GM12878 (cell line): Measurements from ENCODE around the gene PATL2. TPM values are rescaled to one million over a fixed set of nuclear protein-coding genes. Genes with fewer than 3 reads are reported as not detected.

Experiments used
- BHLHE40 ChIP-seq, 2 experiments: fragments of 450-650 bp in 1 of 2; IDR thresholded peaks; 2 replicates each; pipeline ENCODE4 v1.6.1; 2011 to 2017; ENCODE audit warnings: low read depth in 2 of 2, borderline replicate concordance in 1 of 2, improper control_type of control experiment in 1 of 2, low read length in 1 of 2, mild to moderate bottlenecking in 1 of 2
- FOS ChIP-seq: IDR thresholded peaks from 3 replicates; pipeline ENCODE4 v1.6.1; 2011; ENCODE audit warnings: borderline replicate concordance; ENCODE audit not compliant: insufficient read length; ENCODE audit errors: extremely low read depth
- IKZF1 ChIP-seq: fragments of 450-650 bp; conservative IDR thresholded peaks from 2 replicates; pipeline ENCODE4 v1.6.1; 2017; ENCODE audit warnings: antibody characterized with exemption, mild to moderate bottlenecking
- IRF4 ChIP-seq: IDR thresholded peaks from 2 replicates; pipeline ENCODE4 v1.6.1; 2011; ENCODE audit warnings: low read depth, low read length
- MTA2 ChIP-seq: fragments of 450-650 bp; IDR thresholded peaks from 2 replicates; pipeline ENCODE4 v1.6.1; 2016; ENCODE audit warnings: low read depth, mild to moderate bottlenecking, moderate library complexity
- MYC ChIP-seq: IDR thresholded peaks from 2 replicates; pipeline ENCODE4 v1.6.1; 2011; ENCODE audit warnings: mild to moderate bottlenecking, low read length, moderate library complexity, inconsistent platforms; ENCODE audit not compliant: insufficient read depth, insufficient replicate concordance, insufficient read length, severe bottlenecking
- RELA ChIP-seq: fragments of 450-650 bp; IDR thresholded peaks from 2 replicates; pipeline ENCODE4 v1.8.0; 2014; ENCODE audit warnings: borderline replicate concordance; ENCODE audit not compliant: partially characterized antibody
- SPI1 ChIP-seq: IDR thresholded peaks from 2 replicates; pipeline ENCODE4 v1.6.1; 2011; ENCODE audit warnings: low read depth, mild to moderate bottlenecking, low read length, moderate library complexity, borderline replicate concordance; ENCODE audit not compliant: insufficient read depth
- polyA plus RNA-seq, 11 experiments: library from polyadenylated mRNA; depleted of rRNA in 4 of 11; unstranded in 6 of 11; stranded (reverse) in 5 of 11; fragments of >200 nt; fragmentation: Nextera tagmentation in 4 of 11; fragmentation: Illumina TruSeq in 1 of 11; extraction: Ambion mirVana in 4 of 11; extraction: Trizol in 1 of 11; gene quantifications; 1 replicate in 1 of 11; 2 replicates in 10 of 11; pipeline versions ENCODE4 v1.2.1 to v1.2.3, GENCODE V29; 2011 to 2016; ENCODE audit warnings: inconsistent platforms in 2 of 11, missing spikeins in 2 of 11, low read depth in 1 of 11
- total RNA-seq, 4 experiments: library from RNA; depleted of rRNA in 3 of 4; stranded (reverse); fragments of >200 nt in 3 of 4; fragmentation: Illumina TruSeq in 1 of 4; extraction: Trizol in 1 of 4; gene quantifications; 2 replicates each; pipeline versions ENCODE4 v1.2.1 to v1.2.3, GENCODE V29; 2013 to 2021
- TF ChIP-seq, protein P1 (sequence below): IDR thresholded peaks from 2 replicates; pipeline ENCODE4 v1.6.1; 2011; ENCODE audit warnings: low read depth, low read length, improper control_type of control experiment, borderline replicate concordance
- TF ChIP-seq, protein P2 (sequence below): fragments of 450-650 bp; IDR thresholded peaks from 2 replicates; pipeline ENCODE4 v1.6.1; 2018; ENCODE audit warnings: mild to moderate bottlenecking, low read depth, moderate library complexity; ENCODE audit not compliant: partially characterized antibody

The PATL2 gene
- total and polyA plus RNA-seq, 10 of the 15 experiments (the other 5 are each of a cell fraction or from before 2014, with no cell fraction given) = 4.2 to 16.2 (median 12.1) TPM

DNA sequence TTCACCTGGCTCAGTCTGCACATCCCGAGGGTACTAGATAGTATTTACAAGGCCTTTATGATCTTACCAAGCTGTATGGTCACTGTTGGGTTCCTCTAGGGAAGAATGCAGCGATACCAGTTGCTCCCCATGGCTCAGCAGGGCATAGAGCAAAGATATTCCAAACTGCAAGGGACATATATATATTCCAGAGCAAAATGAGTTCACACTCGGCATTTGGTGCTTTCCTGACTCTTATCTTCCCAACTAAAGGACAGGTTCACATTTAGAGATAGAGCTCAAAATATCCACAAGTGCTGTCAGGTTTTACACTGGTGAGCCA, 44.1 kb downstream of the PATL2 start (continued):
- TF ChIP-seq FOS = no peak
- peak; percentile 36; the same call in 1 of the 2 replicates for TF ChIP-seq IKZF1
- TF ChIP-seq BHLHE40 (IDR thresholded peaks at IDR 0.05; ENCODE audit: borderline replicate concordance in 1 of 2, low read depth in 2 of 2, low read length in 1 of 2) = no peak
- TF ChIP-seq IRF4 = no peak
- TF ChIP-seq, protein P1, sequence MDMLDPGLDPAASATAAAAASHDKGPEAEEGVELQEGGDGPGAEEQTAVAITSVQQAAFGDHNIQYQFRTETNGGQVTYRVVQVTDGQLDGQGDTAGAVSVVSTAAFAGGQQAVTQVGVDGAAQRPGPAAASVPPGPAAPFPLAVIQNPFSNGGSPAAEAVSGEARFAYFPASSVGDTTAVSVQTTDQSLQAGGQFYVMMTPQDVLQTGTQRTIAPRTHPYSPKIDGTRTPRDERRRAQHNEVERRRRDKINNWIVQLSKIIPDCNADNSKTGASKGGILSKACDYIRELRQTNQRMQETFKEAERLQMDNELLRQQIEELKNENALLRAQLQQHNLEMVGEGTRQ = no peak
- no peak for TF ChIP-seq MTA2
- TF ChIP-seq, protein P2, sequence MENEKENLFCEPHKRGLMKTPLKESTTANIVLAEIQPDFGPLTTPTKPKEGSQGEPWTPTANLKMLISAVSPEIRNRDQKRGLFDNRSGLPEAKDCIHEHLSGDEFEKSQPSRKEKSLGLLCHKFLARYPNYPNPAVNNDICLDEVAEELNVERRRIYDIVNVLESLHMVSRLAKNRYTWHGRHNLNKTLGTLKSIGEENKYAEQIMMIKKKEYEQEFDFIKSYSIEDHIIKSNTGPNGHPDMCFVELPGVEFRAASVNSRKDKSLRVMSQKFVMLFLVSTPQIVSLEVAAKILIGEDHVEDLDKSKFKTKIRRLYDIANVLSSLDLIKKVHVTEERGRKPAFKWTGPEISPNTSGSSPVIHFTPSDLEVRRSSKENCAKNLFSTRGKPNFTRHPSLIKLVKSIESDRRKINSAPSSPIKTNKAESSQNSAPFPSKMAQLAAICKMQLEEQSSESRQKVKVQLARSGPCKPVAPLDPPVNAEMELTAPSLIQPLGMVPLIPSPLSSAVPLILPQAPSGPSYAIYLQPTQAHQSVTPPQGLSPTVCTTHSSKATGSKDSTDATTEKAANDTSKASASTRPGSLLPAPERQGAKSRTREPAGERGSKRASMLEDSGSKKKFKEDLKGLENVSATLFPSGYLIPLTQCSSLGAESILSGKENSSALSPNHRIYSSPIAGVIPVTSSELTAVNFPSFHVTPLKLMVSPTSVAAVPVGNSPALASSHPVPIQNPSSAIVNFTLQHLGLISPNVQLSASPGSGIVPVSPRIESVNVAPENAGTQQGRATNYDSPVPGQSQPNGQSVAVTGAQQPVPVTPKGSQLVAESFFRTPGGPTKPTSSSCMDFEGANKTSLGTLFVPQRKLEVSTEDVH = no peak
- TF ChIP-seq MYC = no peak
- no peak for TF ChIP-seq SPI1
- no peak for TF ChIP-seq RELA
